Muscle of leg (tissue), 11 donors: ENCODE results near the gene NOX3. TPM values are rescaled to one million over a fixed set of nuclear protein-coding genes. Genes with fewer than 3 reads are reported as not detected.

ENCODE experiments used
- DNase-seq: peaks from one replicate; pipeline ENCODE4 v3.0.0; 2013
- H3K27ac ChIP-seq: one replicate; pipeline ENCODE4 v1.5.1; 2013; ENCODE audit warnings: mild to moderate bottlenecking, low read length, control low read depth
- H3K27me3 ChIP-seq: one replicate; pipeline ENCODE4 v1.6.1; 2013; ENCODE audit warnings: low read length; ENCODE audit not compliant: control insufficient read depth, insufficient read depth
- H3K36me3 ChIP-seq: one replicate; pipeline ENCODE4 v1.6.1; 2013; ENCODE audit warnings: low read length; ENCODE audit not compliant: control insufficient read depth, insufficient read depth
- H3K4me1 ChIP-seq: one replicate; pipeline ENCODE4 v1.6.1; 2013; ENCODE audit warnings: low read length; ENCODE audit not compliant: control insufficient read depth, insufficient read depth
- H3K4me3 ChIP-seq: one replicate; pipeline ENCODE4 v1.5.1; 2013; ENCODE audit warnings: low read length, control low read depth
- H3K9me3 ChIP-seq: replicated peaks from 2 replicates; pipeline ENCODE4 v1.6.1; 2013; ENCODE audit warnings: low read depth, low read length; ENCODE audit not compliant: control insufficient read depth
- WGBS: methylation state at CpG from one replicate; pipeline ENCODE4 v1.1.5; 2013; ENCODE audit warnings: missing lambda C conversion rate; ENCODE audit not compliant: insufficient coverage; 5-methylcytosine and 5-hydroxymethylcytosine counted together
- polyA plus RNA-seq, 8 donors: library from polyadenylated mRNA; unstranded; fragments of 120-200 nt; gene quantifications; one replicate each; pipeline versions ENCODE4 v1.2.1 to v1.2.3, GENCODE V29; 2013; ENCODE audit warnings: inconsistent platforms in 1 of 8, low replicate concordance in 1 of 8; ENCODE audit not compliant: insufficient read length in 8 of 8, insufficient read depth in 1 of 8
- total RNA-seq: library from RNA; stranded (reverse); fragments of 120-200 nt; gene quantifications from one replicate; pipeline ENCODE4 v1.2.4, GENCODE V29; 2013

Gene NOX3
- total and polyA plus RNA-seq, 9 donors = not detected

GRCh38 chr6:155404937-155405336, 50.7 kb downstream of the NOX3 start:
- H3K27ac ChIP-seq = no peak overlapping the region
- no peaks in the 10 kb centered on the region for H3K9me3 ChIP-seq
- WGBS = 80% methylated on average over 3 of the region's 3 CpGs
- H3K27me3 ChIP-seq = peaks cover 3% of the 10 kb centered on the region
- no peak overlapping the region for H3K4me3 ChIP-seq
- no peaks in the 10 kb centered on the region for H3K4me1 ChIP-seq
- H3K36me3 ChIP-seq = no peaks in the 10 kb centered on the region
- no peak for DNase-seq

- WGBS = no CpG with 5 or more reads among the region's 7 CpGs
- H3K27ac ChIP-seq = no peak overlapping the region
- no peak overlapping the region for H3K4me3 ChIP-seq
- no peak for DNase-seq
- H3K4me1 ChIP-seq = no peaks in the 10 kb centered on the region
- no peaks in the 10 kb centered on the region for H3K36me3 ChIP-seq
- H3K27me3 ChIP-seq = peaks cover 3% of the 10 kb centered on the region
- H3K9me3 ChIP-seq = no peaks in the 10 kb centered on the region
Observed at GRCh38 chr6:155402656-155403304, 52.9 kb downstream of the NOX3 start.

DNA sequence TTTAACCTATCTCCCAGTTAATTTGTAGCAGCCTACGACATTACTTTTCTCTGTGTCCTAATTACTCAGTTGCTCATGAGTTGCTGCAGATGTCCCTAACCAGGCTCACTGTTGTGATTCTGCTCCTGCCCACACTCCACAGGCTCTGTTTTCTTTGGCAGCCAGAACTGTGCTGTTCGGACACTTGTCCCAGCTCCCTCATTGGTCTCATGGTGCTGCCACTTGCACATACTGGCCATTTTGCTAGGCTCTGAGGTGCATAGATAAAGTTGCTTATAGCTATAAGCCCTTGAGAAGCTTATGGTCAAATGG, 55.0 kb downstream of the NOX3 start:
- Histone ChIP-seq H3K4me1 (no peaks in the 10 kb centered on the region), H3K27ac (no peak overlapping the region), H3K27me3 (peaks cover 3% of the 10 kb centered on the region), H3K9me3 (no peaks in the 10 kb centered on the region), H3K36me3 (no peaks in the 10 kb centered on the region), H3K4me3 (no peak overlapping the region)
- DNase-seq = no peak
- 72% methylated on average over 2 of the region's 2 CpGs for WGBS

GRCh38 chr6:155399745-155400653, 55.6 kb downstream of the NOX3 start:
- Histone ChIP-seq H3K36me3 (no peaks in the 10 kb centered on the region), H3K4me3 (no peak overlapping the region), H3K9me3 (no peaks in the 10 kb centered on the region), H3K27ac (no peak overlapping the region), H3K4me1 (no peaks in the 10 kb centered on the region), H3K27me3 (peaks cover 3% of the 10 kb centered on the region)
- no peak for DNase-seq
- WGBS = 55% methylated on average over 2 of the region's 15 CpGs

- no peak overlapping the region for H3K4me3 ChIP-seq
- peaks cover 2% of the 10 kb centered on the region for H3K27me3 ChIP-seq
- no peaks in the 10 kb centered on the region for H3K36me3 ChIP-seq
- no peaks in the 10 kb centered on the region for H3K9me3 ChIP-seq
- WGBS = 63% methylated on average over 2 of the region's 5 CpGs
- H3K4me1 ChIP-seq = no peaks in the 10 kb centered on the region
- no peak for DNase-seq
- H3K27ac ChIP-seq = no peak overlapping the region
Observed at GRCh38 chr6:155399062-155399744, 56.4 kb downstream of the NOX3 start.

DNA sequence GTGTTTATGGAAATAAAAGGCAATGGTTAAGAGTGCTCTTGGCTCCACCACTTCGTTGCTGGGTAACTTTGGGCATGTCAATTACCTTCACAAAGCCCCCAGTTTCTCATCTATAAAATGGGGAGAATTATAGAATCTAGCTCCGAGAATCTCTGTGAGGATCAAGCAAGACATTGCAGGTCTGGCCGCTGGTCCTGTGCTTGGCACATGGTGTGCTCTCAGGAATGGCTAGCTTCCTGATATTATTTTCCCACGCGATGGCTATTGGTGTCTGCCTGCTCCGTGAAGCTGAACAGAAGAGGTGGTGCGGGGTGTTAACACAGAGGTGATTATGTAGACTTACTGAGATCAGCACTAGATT, 57.0 kb downstream of the NOX3 start:
- Histone ChIP-seq H3K4me3 (no peak overlapping the region), H3K27ac (no peak overlapping the region), H3K36me3 (no peaks in the 10 kb centered on the region), H3K9me3 (no peaks in the 10 kb centered on the region), H3K4me1 (no peaks in the 10 kb centered on the region), H3K27me3 (peaks cover 2% of the 10 kb centered on the region)
- WGBS = 62% methylated on average over 6 of the region's 7 CpGs
- no peak for DNase-seq

DNA sequence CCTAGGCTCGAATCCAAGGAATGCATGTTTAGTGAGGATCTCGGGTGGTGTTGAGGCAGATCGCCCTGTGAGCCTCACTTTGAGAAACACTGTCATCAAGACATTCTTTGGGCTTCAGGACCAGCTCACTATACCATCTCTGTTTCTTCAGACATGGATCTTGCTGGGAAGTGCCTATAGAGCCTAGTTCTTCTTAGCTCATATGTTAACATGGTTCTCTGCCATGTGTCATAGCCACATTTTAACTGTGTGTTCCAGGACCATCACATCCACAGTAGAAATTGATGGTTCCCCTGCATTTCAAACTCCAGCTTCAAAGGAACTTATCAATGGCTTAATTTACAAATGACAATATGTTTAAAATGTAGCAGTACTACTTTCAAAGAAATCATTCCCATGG, 57.4 kb downstream of the NOX3 start:
- no peaks in the 10 kb centered on the region for H3K36me3 ChIP-seq
- whole genome bisulfite sequencing = no CpG with 5 or more reads among the region's 3 CpGs
- no peak overlapping the region for H3K4me3 ChIP-seq

GRCh38 chr6:155397172-155397705, 58.4 kb downstream of the NOX3 start:
- no peaks in the 10 kb centered on the region for H3K36me3 ChIP-seq
- H3K27ac ChIP-seq = no peak overlapping the region
- peaks cover 2% of the 10 kb centered on the region for H3K27me3 ChIP-seq
- no peaks in the 10 kb centered on the region for H3K9me3 ChIP-seq
- 60% methylated on average over 1 of the region's 3 CpGs for WGBS
- H3K4me3 ChIP-seq = no peak overlapping the region
- DNase-seq = no peak
- H3K4me1 ChIP-seq = no peaks in the 10 kb centered on the region

More for the DNA sequence above, 57.4 kb downstream of the NOX3 start:
- DNase-seq = no peak
- H3K9me3 ChIP-seq = no peaks in the 10 kb centered on the region
- H3K27me3 ChIP-seq = peaks cover 2% of the 10 kb centered on the region
- no peaks in the 10 kb centered on the region for H3K4me1 ChIP-seq
- H3K27ac ChIP-seq = no peak overlapping the region

DNA sequence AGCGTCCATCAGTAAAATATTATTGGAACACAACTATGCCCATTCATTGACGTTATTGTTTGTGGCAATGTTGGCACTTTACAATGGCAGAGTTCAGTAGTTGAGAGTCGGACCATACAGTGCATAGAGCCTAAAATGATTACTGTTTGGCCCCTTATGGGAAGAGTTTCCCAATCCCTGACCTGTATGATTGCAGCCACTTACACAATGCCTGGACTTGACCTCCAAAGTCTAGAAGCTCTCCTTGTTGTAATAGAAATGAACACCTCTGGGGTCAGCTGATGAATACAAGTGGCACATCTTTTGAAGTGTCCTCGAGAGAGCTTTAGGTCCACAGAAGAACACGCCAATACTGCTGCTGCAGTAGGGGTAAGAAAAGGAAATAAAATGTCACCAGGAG, 59.0 kb downstream of the NOX3 start:
- H3K4me1 ChIP-seq = no peaks in the 10 kb centered on the region
- H3K36me3 ChIP-seq = no peaks in the 10 kb centered on the region
- H3K4me3 ChIP-seq = no peak overlapping the region
- no peak overlapping the region for H3K27ac ChIP-seq
- DNase-seq = no peak
- no CpG with 5 or more reads among the region's 5 CpGs for WGBS
- no peaks in the 10 kb centered on the region for H3K9me3 ChIP-seq
- peaks cover 2% of the 10 kb centered on the region for H3K27me3 ChIP-seq

- no CpG with 5 or more reads among the region's 1 CpG for WGBS
- no peaks in the 10 kb centered on the region for H3K4me1 ChIP-seq
- no peaks in the 10 kb centered on the region for H3K9me3 ChIP-seq
- peaks cover 2% of the 10 kb centered on the region for H3K27me3 ChIP-seq
- no peak for DNase-seq
- H3K36me3 ChIP-seq = no peaks in the 10 kb centered on the region
- no peak overlapping the region for H3K27ac ChIP-seq
- no peak overlapping the region for H3K4me3 ChIP-seq
Observed at GRCh38 chr6:155395339-155395738, 60.3 kb downstream of the NOX3 start.
